Globus pallidus (tissue), 1 donor: Measurements from ENCODE around the gene STOML1.
"Not testable (repeated sequence)": the region's sequence is repeated elsewhere in the genome, so short reads cannot be mapped to it uniquely, and the experiment has no call there.

Experiments used
- DNase-seq: peaks from one replicate; pipeline ENCODE4 v3.0.0-alpha.2; 2015; ENCODE audit warnings: low spot score

Gene STOML1

DNA sequence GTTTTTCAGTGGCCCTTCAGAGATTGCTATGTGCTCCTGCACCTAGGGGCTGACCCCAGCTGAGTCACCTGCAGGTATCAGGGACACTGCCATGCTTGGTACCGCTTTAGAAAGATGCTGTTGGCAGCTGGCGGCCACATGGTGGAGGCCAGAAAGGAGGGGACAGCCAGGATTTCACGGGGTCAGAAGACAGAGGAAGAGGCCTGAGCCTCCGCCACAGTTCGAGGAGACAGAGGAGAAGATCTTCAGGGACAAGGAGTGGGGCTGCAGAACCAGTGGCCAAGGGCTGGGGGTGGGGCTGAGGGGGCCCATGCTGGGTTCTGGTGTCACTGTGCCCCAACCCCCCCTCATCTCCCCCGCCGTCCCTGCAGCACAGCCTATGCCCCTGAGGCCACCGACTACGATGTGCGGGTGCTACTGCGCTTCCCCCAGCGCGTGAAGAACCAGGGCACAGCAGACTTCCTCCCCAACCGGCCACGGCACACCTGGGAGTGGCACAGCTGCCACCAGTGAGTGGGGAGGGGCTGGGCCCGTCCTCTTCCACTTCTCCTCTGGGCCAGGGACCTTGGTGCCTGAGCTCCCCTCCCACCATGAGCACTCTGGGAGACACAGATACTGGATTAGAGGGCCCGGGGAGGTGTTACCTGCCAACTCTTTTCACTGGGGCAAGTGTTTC lies 45.9 kb downstream of the STOML1 start:
- no peak for DNase-seq

GRCh38 chr15:73945130-73945508 lies 47.0 kb downstream of the STOML1 start:
- DNase-seq: no peak

- no peak for DNase-seq
Observed at GRCh38 chr15:73944161-73945129, 47.6 kb downstream of the STOML1 start.

- no peak for DNase-seq
Observed at GRCh38 chr15:73942751-73943270, 49.3 kb downstream of the STOML1 start.

DNA sequence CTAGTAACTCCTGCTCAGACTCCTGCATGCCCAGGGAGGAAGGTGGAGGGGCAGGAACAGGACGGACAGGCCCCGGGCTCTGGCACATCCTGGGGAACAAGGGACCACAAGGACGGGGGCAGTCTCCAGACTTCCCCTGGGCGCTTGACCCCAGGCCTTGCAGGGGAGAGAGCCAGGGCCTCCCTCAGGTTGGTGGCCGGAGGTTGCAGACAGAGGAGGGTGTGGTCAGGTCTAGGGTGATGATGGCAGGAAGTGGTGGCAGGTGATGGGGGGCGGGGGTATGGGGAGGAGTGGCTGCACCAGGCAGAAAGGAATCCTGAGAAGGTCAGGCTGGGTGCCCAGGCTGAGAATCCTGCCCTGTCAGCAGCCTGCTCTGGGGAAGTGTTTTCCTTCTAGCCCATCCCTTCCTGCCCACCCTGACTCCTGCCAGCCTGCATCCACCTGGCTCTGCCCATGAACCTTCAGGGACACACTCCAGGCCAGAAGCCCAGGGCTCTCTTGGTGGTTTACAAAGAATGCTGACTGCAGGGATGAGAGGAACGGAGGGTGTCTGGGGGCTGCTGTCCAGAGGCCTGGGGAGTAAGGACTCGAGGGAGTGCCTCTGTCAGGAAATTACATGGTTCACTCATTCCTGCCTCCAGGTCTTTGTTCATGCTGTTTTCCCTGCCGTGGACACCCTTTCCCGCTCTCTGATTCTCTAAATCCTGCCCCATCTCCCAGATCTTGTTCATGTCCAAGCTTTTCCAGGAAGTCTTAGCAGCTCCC lies 50.0 kb downstream of the STOML1 start:
- DNase-seq: no peak

GRCh38 chr15:73941449-73941848 lies 50.6 kb downstream of the STOML1 start:
- DNase-seq: no peak

- no peak for DNase-seq
Observed at GRCh38 chr15:73941044-73941443, 51.1 kb downstream of the STOML1 start.

- DNase-seq: no peak
Observed at GRCh38 chr15:73940061-73940981, 51.8 kb downstream of the STOML1 start.

- no peak for DNase-seq
Observed at GRCh38 chr15:73939138-73939537, 53.0 kb downstream of the STOML1 start.

GRCh38 chr15:73938516-73938915 lies 53.6 kb downstream of the STOML1 start:
- not testable (repeated sequence) for DNase-seq

DNA sequence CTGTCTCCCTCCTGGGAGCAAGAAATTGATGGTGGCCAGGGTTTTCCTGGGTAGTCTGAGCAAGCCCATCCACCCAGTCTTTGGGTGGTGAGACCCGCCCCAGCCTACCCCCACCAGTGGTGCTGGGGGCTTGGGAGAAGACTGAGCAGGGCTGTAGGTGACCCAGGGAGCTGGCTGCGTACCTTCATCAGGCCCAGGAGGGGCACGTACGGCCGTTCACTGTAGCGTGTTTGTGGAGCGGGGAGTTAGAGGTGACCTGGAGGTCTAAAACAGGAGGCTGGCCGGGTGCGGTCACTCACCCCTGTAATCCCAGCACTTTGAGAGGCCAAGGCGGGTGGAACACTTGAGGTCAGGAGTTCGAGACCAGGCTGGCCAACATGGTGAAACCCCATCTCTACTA lies 54.4 kb downstream of the STOML1 start:
- DNase-seq: no peak

GRCh38 chr15:73937296-73937695 lies 54.8 kb downstream of the STOML1 start:
- no peak for DNase-seq

DNA sequence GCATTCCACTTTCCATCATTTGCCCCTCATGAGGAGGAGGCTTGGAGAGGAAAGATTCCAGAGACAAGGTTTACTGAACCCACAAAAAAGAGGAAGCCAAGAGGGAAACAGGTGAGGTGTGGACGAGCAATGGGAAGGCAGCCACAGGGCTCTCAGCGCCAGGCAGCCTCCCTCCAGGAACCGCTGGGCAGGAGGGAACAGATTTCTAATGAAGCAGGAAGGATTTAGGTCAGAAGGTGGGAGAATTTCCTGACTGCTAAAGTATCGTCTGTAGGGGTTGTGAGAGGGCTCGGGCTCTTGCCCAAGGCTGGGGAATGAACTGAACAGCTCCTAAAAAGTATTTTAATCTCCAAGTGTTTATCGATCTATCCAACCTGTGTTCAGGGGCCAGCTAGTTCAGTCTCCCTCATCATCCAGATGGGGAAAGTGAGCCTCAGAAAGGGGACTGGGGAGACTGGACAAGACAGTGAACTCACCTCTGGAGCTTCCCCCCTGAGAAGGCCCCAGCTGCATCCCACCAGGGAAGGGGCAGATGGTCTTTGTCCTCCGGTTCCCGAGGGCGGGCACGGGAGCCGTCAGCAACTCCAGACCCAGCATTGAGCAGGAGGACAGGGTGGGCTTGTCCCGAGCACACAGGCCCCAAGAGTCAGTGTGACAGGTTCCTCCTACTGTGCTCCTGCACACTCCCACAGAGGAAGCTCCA lies 55.4 kb downstream of the STOML1 start:
- no peak for DNase-seq

GRCh38 chr15:73936181-73936580 lies 55.9 kb downstream of the STOML1 start:
- DNase-seq: no peak

GRCh38 chr15:73935547-73935946 lies 56.5 kb downstream of the STOML1 start:
- no peak for DNase-seq

DNA sequence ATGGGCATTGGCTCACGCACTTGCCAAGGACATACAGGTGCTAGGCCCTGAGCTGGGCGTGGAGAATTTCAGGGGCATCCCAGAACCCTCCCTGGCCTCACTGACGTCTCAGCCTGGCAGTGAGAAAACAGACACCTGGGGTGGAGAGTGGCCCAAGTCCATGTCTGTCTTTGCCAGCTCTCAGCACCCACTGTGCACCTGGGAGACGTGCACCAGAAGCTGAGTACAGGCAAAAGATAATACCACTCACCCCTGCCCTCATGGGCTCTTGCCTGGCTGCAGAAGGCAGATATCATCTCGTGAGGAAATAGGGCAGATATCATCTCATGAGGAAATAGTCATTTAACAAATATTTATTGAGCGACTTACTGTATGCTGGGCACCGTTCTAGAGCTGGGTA lies 57.8 kb downstream of the STOML1 start:
- DNase-seq: no peak

- no peak for DNase-seq
Observed at GRCh38 chr15:73932381-73933191, 59.5 kb downstream of the STOML1 start.

- no peak for DNase-seq
Observed at GRCh38 chr15:73931441-73931840, 60.7 kb downstream of the STOML1 start.

DNA sequence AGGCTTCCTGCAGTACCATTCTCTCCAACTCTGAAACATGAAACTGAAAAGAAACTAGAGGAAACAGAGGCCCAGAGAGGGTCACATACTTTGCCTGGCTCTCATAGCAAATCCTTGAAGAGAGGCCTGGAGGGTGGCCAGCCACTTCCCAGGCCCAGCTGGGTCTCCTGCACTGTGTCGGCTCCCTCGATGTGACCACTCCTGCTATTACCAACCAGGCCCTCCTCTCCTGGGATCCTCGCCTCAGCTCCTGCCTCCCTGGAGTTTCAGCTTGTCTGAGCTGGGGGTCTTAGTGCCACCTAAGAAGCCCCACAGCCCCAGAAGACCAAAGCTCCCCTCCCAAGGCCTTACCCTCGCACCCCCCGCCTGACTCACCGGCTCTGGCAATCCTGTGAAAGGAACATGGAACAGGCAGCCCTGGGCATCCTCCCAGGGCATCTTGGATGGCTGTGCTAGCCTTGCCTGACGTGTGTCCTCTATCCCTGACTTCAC lies 61.3 kb downstream of the STOML1 start:
- DNase-seq: no peak
